DND-41 (cell line): ENCODE measurements around the gene TTC39A.

Experiments used
- ATAC-seq: fragments of 200-7000 bp; cut with Tn5 transposase; 3 replicates; pipeline ENCODE4 v1.9.1; 2021; ENCODE audit warnings: low read depth; ENCODE audit not compliant: insufficient read depth
- DNase-seq: peaks from one replicate; pipeline ENCODE4 v3.0.0-alpha.2; 2020
- H2AFZ ChIP-seq: 2 replicates; pipeline ENCODE4 v1.6.0; 2012; ENCODE audit warnings: low read depth, low read length
- H3K27ac ChIP-seq: 2 replicates; pipeline ENCODE4 v1.5.1; 2012; ENCODE audit warnings: low read length, inconsistent platforms
- H3K27me3 ChIP-seq: fragments of 200-600 bp; sonication (generic); 2 replicates; pipeline ENCODE4 v1.6.0; 2012; ENCODE audit warnings: low read length, mild to moderate bottlenecking, inconsistent platforms; ENCODE audit not compliant: insufficient read depth, poor library complexity
- H3K36me3 ChIP-seq: 2 replicates; pipeline ENCODE4 v1.5.1; 2012; ENCODE audit warnings: low read length, inconsistent platforms; ENCODE audit not compliant: insufficient read depth
- H3K4me1 ChIP-seq: 2 replicates; pipeline ENCODE4 v1.5.1; 2012; ENCODE audit warnings: mild to moderate bottlenecking, low read length; ENCODE audit not compliant: insufficient read depth
- H3K4me2 ChIP-seq: 2 replicates; pipeline ENCODE4 v1.6.0; 2012; ENCODE audit warnings: mild to moderate bottlenecking, moderate library complexity, low read length, inconsistent platforms; ENCODE audit not compliant: insufficient read depth
- H3K4me3 ChIP-seq, 2 experiments: fragments of 200-600 bp in 1 of 2; shearing (Covaris generic) in 1 of 2; 2 replicates each; pipeline ENCODE4 v1.5.1; 2012 to 2016; ENCODE audit warnings: inconsistent platforms in 2 of 2, low read length in 2 of 2, mild to moderate bottlenecking in 2 of 2, low read depth in 1 of 2, moderate library complexity in 1 of 2
- H3K79me2 ChIP-seq: 2 replicates; pipeline ENCODE4 v1.6.0; 2012; ENCODE audit warnings: low read length, inconsistent platforms; ENCODE audit not compliant: insufficient read depth
- H3K9ac ChIP-seq: 2 replicates; pipeline ENCODE4 v1.6.0; 2012; ENCODE audit warnings: low read depth, mild to moderate bottlenecking, inconsistent platforms, low read length, moderate library complexity
- H3K9me3 ChIP-seq: 2 replicates; pipeline ENCODE4 v1.5.1; 2012; ENCODE audit warnings: low read length, moderate library complexity, mild to moderate bottlenecking, inconsistent platforms; ENCODE audit not compliant: insufficient read depth, severe bottlenecking
- H4K20me1 ChIP-seq: 2 replicates; pipeline ENCODE4 v1.6.0; 2012; ENCODE audit warnings: low read length; ENCODE audit not compliant: insufficient read depth
- EZH2 ChIP-seq: IDR thresholded peaks from 3 replicates; pipeline ENCODE4 v1.6.1; 2012; ENCODE audit warnings: borderline replicate concordance, low read depth, mild to moderate bottlenecking, moderate library complexity, low read length, inconsistent platforms; ENCODE audit not compliant: severe bottlenecking
- TF ChIP-seq, protein P1 (sequence below): IDR thresholded peaks from 2 replicates; pipeline ENCODE4 v1.5.1; 2012; ENCODE audit warnings: borderline replicate concordance, low read length, moderate library complexity, mild to moderate bottlenecking; ENCODE audit not compliant: poor library complexity, severe bottlenecking; ENCODE audit errors: extremely low read depth

The TTC39A gene

GRCh38 chr1:51322417-51323101, 7.8 kb downstream of the TTC39A start:
- no peak for DNase-seq
- Histone ChIP-seq H3K9me3 (no peaks in the 10 kb centered on the region), H3K79me2 (no peaks in the 10 kb centered on the region), H3K36me3 (no peaks in the 10 kb centered on the region), H3K4me1 (no peaks in the 10 kb centered on the region), H2AFZ (no peak overlapping the region), H4K20me1 (no peaks in the 10 kb centered on the region), H3K27ac (no peak overlapping the region), H3K4me3 (no peak overlapping the region), H3K4me2 (no peak overlapping the region), H3K9ac (no peak overlapping the region), H3K27me3 (no peaks in the 10 kb centered on the region)
- ATAC-seq: no peak
- TF ChIP-seq, protein P1, sequence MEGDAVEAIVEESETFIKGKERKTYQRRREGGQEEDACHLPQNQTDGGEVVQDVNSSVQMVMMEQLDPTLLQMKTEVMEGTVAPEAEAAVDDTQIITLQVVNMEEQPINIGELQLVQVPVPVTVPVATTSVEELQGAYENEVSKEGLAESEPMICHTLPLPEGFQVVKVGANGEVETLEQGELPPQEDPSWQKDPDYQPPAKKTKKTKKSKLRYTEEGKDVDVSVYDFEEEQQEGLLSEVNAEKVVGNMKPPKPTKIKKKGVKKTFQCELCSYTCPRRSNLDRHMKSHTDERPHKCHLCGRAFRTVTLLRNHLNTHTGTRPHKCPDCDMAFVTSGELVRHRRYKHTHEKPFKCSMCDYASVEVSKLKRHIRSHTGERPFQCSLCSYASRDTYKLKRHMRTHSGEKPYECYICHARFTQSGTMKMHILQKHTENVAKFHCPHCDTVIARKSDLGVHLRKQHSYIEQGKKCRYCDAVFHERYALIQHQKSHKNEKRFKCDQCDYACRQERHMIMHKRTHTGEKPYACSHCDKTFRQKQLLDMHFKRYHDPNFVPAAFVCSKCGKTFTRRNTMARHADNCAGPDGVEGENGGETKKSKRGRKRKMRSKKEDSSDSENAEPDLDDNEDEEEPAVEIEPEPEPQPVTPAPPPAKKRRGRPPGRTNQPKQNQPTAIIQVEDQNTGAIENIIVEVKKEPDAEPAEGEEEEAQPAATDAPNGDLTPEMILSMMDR: no peak
- no peak for TF ChIP-seq EZH2

DNA sequence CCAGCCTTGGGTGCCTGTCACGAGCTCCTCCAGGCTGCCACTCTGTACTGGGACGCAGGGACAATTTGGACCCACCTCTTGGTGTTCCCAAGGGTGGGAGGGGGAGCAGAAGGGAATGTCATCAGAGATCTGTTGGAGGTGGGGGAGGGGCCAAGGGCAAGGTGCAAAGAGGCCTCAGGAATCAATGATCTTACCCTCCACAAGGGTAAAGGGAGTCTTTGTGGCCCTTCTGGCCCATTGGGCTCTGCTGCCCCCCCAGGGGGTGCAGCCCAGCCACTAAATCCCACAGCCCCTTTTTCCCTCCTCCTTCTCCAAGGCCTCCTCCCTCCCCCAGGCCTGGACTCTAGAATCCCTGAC, 8.5 kb downstream of the TTC39A start:
- Histone ChIP-seq H3K79me2 (no peaks in the 10 kb centered on the region), H3K9ac (no peak overlapping the region), H3K4me2 (no peak overlapping the region), H3K4me1 (peaks cover 2% of the 10 kb centered on the region; the same call in 1 of the 2 replicates), H2AFZ (no peak overlapping the region), H3K9me3 (no peaks in the 10 kb centered on the region), H4K20me1 (no peaks in the 10 kb centered on the region), H3K4me3 (no peak overlapping the region), H3K36me3 (no peaks in the 10 kb centered on the region), H3K27me3 (no peaks in the 10 kb centered on the region), H3K27ac (no peak overlapping the region)
- DNase-seq: no peak
- TF ChIP-seq, protein P1: no peak
- TF ChIP-seq EZH2: no peak
- ATAC-seq: no peak

DNA sequence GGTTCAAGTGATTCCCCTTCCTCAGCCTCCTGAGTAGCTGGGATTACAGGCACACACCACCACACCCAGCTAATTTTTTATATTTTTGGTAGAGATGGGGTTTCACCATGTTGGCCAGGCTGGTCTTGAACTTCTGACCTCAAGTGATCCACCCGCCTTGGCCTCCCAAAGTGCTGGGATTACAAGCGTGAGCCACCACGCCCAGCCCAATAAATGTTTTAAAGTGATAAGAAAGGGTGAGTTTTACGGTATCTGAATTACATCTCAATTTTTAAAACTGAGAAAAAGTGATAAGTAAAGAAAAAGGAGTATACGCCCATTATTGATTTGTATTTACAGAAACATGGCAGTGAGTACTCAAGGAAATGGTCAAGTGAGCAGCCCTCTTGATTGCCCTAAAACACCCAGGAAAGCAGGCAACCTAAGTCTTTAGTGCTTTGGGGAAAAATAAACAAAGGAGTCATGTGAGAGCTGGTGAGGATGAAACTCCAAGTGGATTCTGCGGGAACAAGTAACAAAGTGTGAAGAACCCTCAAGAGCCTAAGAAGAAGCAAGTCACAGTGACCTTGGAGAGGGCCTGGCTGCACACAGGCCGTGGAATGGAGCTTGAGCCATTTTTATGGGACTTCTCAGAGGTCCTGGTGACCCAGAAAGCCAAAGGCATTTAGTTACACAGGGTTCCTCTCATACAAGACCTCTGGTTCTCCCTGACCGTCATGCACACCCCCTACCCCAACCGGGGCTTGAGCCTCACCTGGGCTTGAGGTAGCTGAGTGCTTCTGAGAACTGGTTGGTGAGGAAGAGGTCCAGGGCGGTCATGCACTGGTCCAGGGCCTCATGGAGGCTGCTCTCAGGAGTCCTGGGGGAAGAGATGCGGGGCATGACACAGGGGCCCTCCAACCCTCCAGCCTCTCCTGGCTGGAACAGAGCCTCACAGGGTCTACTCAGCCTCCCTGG, 9.1 kb downstream of the TTC39A start:
- no peaks in the 10 kb centered on the region for H3K27me3 ChIP-seq
- H2AFZ ChIP-seq: no peak overlapping the region
- H3K9me3 ChIP-seq: no peaks in the 10 kb centered on the region
- no peak overlapping the region for H3K4me2 ChIP-seq
- TF ChIP-seq EZH2: no peak
- TF ChIP-seq, protein P1: no peak
- ATAC-seq (no peak), DNase-seq (no peak)
- no peak overlapping the region for H3K27ac ChIP-seq
- peaks cover 8% of the 10 kb centered on the region; the same call in 1 of the 2 replicates for H3K4me1 ChIP-seq
- no peaks in the 10 kb centered on the region for H3K79me2 ChIP-seq
- no peaks in the 10 kb centered on the region for H4K20me1 ChIP-seq
- H3K36me3 ChIP-seq: no peaks in the 10 kb centered on the region
- H3K4me3 ChIP-seq: no peak overlapping the region
- H3K9ac ChIP-seq: no peak overlapping the region
